ENCODE results near the gene TTC27. TPM values are rescaled to one million over a fixed set of nuclear protein-coding genes. Genes with fewer than 3 reads are reported as not detected.

The TTC27 gene
- total and polyA plus RNA-seq, 4 donors = 3.5 to 13.5 (median 6.3) TPM

DNA sequence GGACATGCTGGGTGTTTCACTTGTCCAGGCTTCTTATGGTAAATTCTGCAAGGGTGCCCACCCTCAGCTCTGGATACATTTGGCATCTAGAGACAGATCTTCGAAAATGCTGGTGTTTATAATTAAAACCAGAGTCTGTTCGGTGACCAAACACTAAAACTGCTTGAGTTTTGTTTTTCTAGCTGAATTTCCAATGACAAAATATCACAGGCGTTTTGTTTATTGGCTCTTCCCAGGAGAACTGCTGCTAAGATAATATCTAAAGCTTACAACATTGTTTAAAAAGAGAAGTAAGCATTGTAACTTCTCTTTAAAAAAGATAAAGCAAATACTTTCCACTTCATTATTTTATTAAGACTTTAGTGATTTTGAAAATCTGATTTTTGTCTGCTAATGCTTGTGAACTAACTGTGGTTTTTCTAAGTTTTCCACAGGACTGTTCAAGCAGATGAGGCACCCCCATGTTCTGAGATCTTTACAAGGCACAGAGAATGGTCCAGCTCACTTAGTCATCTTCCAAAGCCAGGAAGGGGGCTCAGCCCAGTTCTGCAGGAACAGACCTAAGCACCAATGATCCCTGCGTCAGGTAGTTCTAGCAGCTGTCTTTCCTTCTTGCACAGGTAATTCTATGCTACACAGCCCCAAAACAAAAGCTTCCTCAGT is 224.1 kb downstream of the TTC27 start:
- Histone ChIP-seq H3K4me1 (ENCODE audit: control insufficient read depth in 4 of 4, insufficient read depth in 4 of 4, low read length in 3 of 4) (no peaks in the 10 kb centered on the region), H3K4me3 (ENCODE audit: low read depth in 1 of 3, low read length in 3 of 3) (no peak overlapping the region), H3K27ac (ENCODE audit: low read depth in 1 of 2, low read length in 2 of 2) (no peak overlapping the region), H3K27me3 (ENCODE audit: control insufficient read depth in 4 of 4, insufficient read depth in 4 of 4, low read length in 3 of 4) (no peaks in the 10 kb centered on the region), H3K9ac (ENCODE audit: low read depth in 1 of 2, low read length in 2 of 2) (no peak overlapping the region), H3K9me3 (ENCODE audit: control insufficient read depth in 4 of 4, low read length in 3 of 4) (no peaks in the 10 kb centered on the region), H3K36me3 (ENCODE audit: control insufficient read depth in 4 of 4, insufficient read depth in 3 of 4, low read depth in 1 of 4, low read length in 3 of 4) (no peaks in the 10 kb centered on the region)
- 75% methylated on average over 4 of the region's 4 CpGs for WGBS
- no peak for TF ChIP-seq JUND (IDR thresholded peaks at IDR 0.05)
- DNase-seq (ENCODE audit: low spot score) = no peak

DNA sequence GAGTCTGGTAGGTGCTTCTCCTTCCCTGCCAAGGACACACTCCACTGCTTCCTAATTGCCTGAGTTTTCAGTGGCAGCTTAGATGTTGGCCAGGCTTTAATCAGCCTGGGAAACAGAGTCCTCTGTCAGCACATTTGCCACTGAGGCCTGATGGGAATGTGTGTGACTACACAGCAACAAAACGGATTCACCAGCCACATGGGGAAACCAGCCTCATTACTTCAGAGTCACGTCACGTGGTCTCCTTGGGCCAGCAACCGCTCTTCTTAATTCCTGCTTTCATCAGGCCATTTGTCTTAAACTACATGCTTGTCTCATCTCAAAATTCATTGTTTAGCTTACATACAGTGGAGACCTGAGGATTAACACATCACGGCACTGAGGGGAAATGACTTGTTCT is 225.0 kb downstream of the TTC27 start:
- Histone ChIP-seq H3K4me1 (ENCODE audit: control insufficient read depth in 4 of 4, insufficient read depth in 4 of 4, low read length in 3 of 4) (no peaks in the 10 kb centered on the region), H3K27ac (ENCODE audit: low read depth in 1 of 2, low read length in 2 of 2) (no peak overlapping the region), H3K9me3 (ENCODE audit: control insufficient read depth in 4 of 4, low read length in 3 of 4) (no peaks in the 10 kb centered on the region), H3K27me3 (ENCODE audit: control insufficient read depth in 4 of 4, insufficient read depth in 4 of 4, low read length in 3 of 4) (no peaks in the 10 kb centered on the region), H3K4me3 (ENCODE audit: low read depth in 1 of 3, low read length in 3 of 3) (no peak overlapping the region), H3K36me3 (ENCODE audit: control insufficient read depth in 4 of 4, insufficient read depth in 3 of 4, low read depth in 1 of 4, low read length in 3 of 4) (no peaks in the 10 kb centered on the region), H3K9ac (ENCODE audit: low read depth in 1 of 2, low read length in 2 of 2) (no peak overlapping the region)
- DNase-seq (ENCODE audit: low spot score) = no peak
- 94% methylated on average over 5 of the region's 5 CpGs for WGBS
- no peak for TF ChIP-seq NR2F2 (IDR thresholded peaks at IDR 0.05)

DNA sequence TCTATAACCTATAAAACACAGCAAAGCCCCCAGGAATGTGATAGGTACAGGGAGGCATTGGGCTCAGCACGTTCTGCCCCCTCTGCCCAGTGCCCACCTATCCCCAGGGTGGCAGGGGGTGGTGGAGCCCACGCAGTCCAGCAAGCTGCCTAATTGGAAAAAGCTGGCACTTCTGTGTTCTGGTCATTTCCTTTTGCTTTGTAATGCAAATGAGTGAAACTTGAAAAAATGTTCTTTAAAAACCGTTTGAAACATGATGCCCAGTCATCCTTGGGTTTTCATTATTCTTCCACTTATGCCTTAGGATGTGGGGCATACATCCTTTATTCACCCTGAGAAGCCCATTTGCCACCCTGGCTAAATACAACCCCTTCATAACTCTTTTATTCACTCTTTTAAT is 229.0 kb downstream of the TTC27 start:
- no peak overlapping the region for H3K9ac ChIP-seq (ENCODE audit: low read depth in 1 of 2, low read length in 2 of 2)
- 71% methylated on average over 3 of the region's 3 CpGs for WGBS
- DNase-seq (ENCODE audit: low spot score) = no peak
- H3K4me3 ChIP-seq (ENCODE audit: low read depth in 1 of 3, low read length in 3 of 3) = no peak overlapping the region
- no peak overlapping the region for H3K27ac ChIP-seq (ENCODE audit: low read depth in 1 of 2, low read length in 2 of 2)
- no peaks in the 10 kb centered on the region for H3K9me3 ChIP-seq (ENCODE audit: control insufficient read depth in 4 of 4, low read length in 3 of 4)
- TF ChIP-seq GABPA (IDR thresholded peaks at IDR 0.05 in 1 of 2, conservative IDR thresholded peaks at IDR 0.05 in 1 of 2) = no peak
- no peak for TF ChIP-seq YY1 (IDR thresholded peaks at IDR 0.05)
- TF ChIP-seq HNF4G (IDR thresholded peaks at IDR 0.05) = no peak
- TF ChIP-seq NR2F2 (IDR thresholded peaks at IDR 0.05) = no peak
- no peaks in the 10 kb centered on the region for H3K27me3 ChIP-seq (ENCODE audit: control insufficient read depth in 4 of 4, insufficient read depth in 4 of 4, low read length in 3 of 4)
- no peaks in the 10 kb centered on the region for H3K36me3 ChIP-seq (ENCODE audit: control insufficient read depth in 4 of 4, insufficient read depth in 3 of 4, low read depth in 1 of 4, low read length in 3 of 4)
- H3K4me1 ChIP-seq (ENCODE audit: control insufficient read depth in 4 of 4, insufficient read depth in 4 of 4, low read length in 3 of 4) = no peaks in the 10 kb centered on the region

DNA sequence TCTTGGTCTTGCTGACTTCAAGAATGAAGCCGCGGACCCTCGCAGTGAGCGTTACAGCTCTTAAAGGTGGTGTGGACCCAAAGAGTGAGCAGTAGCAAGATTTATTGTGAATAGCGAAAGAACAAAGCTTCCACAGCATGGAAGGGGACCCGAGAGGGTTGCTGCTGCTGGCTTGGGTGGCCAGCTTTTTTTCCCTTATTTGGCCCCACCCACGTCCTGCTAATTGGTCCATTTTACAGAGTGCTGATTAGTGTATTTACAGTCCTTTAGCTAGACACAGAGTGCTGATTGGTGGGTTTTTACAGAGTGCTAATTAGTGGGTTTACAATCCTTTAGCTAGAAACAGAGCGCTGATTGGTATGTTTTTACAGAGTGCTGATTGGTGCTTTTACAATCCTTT is 230.9 kb downstream of the TTC27 start:
- WGBS = 91% methylated on average over 8 of the region's 8 CpGs
- H3K9ac ChIP-seq (ENCODE audit: low read depth in 1 of 2, low read length in 2 of 2) = no peak overlapping the region
- TF ChIP-seq, protein P1, sequence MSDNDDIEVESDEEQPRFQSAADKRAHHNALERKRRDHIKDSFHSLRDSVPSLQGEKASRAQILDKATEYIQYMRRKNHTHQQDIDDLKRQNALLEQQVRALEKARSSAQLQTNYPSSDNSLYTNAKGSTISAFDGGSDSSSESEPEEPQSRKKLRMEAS (IDR thresholded peaks at IDR 0.05) = no peak
- TF ChIP-seq SP1 (IDR thresholded peaks at IDR 0.05) = no peak
- TF ChIP-seq, protein P2, sequence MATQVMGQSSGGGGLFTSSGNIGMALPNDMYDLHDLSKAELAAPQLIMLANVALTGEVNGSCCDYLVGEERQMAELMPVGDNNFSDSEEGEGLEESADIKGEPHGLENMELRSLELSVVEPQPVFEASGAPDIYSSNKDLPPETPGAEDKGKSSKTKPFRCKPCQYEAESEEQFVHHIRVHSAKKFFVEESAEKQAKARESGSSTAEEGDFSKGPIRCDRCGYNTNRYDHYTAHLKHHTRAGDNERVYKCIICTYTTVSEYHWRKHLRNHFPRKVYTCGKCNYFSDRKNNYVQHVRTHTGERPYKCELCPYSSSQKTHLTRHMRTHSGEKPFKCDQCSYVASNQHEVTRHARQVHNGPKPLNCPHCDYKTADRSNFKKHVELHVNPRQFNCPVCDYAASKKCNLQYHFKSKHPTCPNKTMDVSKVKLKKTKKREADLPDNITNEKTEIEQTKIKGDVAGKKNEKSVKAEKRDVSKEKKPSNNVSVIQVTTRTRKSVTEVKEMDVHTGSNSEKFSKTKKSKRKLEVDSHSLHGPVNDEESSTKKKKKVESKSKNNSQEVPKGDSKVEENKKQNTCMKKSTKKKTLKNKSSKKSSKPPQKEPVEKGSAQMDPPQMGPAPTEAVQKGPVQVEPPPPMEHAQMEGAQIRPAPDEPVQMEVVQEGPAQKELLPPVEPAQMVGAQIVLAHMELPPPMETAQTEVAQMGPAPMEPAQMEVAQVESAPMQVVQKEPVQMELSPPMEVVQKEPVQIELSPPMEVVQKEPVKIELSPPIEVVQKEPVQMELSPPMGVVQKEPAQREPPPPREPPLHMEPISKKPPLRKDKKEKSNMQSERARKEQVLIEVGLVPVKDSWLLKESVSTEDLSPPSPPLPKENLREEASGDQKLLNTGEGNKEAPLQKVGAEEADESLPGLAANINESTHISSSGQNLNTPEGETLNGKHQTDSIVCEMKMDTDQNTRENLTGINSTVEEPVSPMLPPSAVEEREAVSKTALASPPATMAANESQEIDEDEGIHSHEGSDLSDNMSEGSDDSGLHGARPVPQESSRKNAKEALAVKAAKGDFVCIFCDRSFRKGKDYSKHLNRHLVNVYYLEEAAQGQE (IDR thresholded peaks at IDR 0.05) = no peak
- no peak for TF ChIP-seq HNF4A (conservative IDR thresholded peaks at IDR 0.05)
- no peak for TF ChIP-seq GABPA (IDR thresholded peaks at IDR 0.05 in 1 of 2, conservative IDR thresholded peaks at IDR 0.05 in 1 of 2)
- TF ChIP-seq TAF1 (conservative IDR thresholded peaks at IDR 0.05) = no peak
- H3K9me3 ChIP-seq (ENCODE audit: control insufficient read depth in 4 of 4, low read length in 3 of 4) = no peaks in the 10 kb centered on the region
- H3K4me1 ChIP-seq (ENCODE audit: control insufficient read depth in 4 of 4, insufficient read depth in 4 of 4, low read length in 3 of 4) = no peaks in the 10 kb centered on the region
- H3K27ac ChIP-seq (ENCODE audit: low read depth in 1 of 2, low read length in 2 of 2) = no peak overlapping the region
- H3K36me3 ChIP-seq (ENCODE audit: control insufficient read depth in 4 of 4, insufficient read depth in 3 of 4, low read depth in 1 of 4, low read length in 3 of 4) = no peaks in the 10 kb centered on the region
- no peak for DNase-seq (ENCODE audit: low spot score)
- H3K4me3 ChIP-seq (ENCODE audit: low read depth in 1 of 3, low read length in 3 of 3) = no peak overlapping the region
- H3K27me3 ChIP-seq (ENCODE audit: control insufficient read depth in 4 of 4, insufficient read depth in 4 of 4, low read length in 3 of 4) = no peaks in the 10 kb centered on the region

Measured in liver (tissue), 9 donors.